HTR-8/SVneo (cell line): Measurements from ENCODE around the gene TOMM7.

Experiments used
- DNase-seq: peaks from one replicate; pipeline ENCODE4 v3.0.0; 2011; ENCODE audit warnings: low spot score, mixed read lengths; ENCODE audit not compliant: insufficient read length
- FAIRE-seq: peaks from 2 replicates; lab custom pipeline; 2011; peaks lifted over from hg19 to GRCh38; lab: Jason Lieb, UNC

TOMM7 gene

GRCh38 chr7:22822486-22823141 is at the start of gene TOMM7:
TOMM7 (minus strand) TSS chr7:22822849; CDS start chr7:22822779, 70 bp downstream.
- FAIRE-seq: peak; percentile 97
- peak; percentile 96 for DNase-seq

DNA sequence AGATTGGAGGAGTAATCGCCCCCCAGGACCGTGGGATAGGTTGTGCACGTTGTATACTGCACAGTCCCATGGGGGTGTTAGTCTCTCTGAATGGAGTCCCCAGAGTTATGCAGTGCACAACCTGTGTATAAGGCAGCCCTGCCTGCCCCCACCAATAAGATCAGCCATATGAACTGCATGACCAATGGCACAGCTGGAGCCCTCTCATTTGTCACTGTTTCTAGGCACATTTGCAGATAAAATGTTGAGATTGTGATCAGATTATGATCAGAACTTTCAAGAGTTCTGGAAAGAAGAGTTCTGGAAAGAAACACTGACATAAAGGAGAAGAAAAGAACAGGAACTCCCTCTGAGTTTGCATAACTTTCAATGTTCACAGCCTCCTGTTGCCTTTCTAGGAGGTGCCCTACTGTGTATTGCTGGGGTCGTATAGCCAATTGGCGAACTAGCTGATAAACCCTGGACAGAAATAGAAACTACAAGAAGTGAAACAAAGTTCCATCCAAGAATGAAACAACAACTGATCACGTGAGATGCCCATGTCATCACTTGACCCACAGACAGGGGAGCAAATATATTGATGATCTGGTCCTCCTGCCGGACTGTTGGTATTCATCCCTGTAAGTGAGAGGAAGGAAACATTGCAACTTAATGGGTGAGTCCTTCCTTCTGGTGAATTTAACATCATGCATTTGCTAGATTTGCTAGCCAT is 49.6 kb upstream of the TOMM7 start:
- FAIRE-seq (no peak), DNase-seq (no peak)

DNA sequence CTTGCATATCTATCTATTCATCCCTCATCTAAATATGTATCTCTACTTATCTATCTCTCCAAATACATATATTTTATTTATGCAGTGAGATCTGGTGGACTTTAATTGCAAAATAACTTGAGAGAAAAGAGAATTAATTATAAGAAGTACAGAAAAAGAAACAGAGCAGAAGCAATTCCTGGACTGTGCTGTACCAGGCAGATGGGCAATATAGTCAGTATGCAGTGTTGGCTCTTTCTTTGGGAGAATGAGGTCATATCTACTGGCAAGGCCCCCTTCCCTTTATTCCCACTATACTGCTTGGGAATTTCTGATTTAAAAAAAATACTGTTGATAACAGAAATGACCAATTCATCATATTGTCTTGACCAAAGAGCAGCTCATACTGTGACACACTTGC is 49.0 kb upstream of the TOMM7 start:
- FAIRE-seq (no peak), DNase-seq (no peak)

GRCh38 chr7:22868509-22868908 is 45.9 kb upstream of the TOMM7 start:
- no peak for FAIRE-seq
- no peak for DNase-seq

- no peak for DNase-seq
- FAIRE-seq: no peak
These were observed 44.9 kb upstream of the TOMM7 start for GRCh38 chr7:22867589-22867988.

GRCh38 chr7:22867003-22867402 is 44.4 kb upstream of the TOMM7 start:
- no peak for DNase-seq
- FAIRE-seq: no peak

- DNase-seq (no peak), FAIRE-seq (no peak)
These were observed 42.9 kb upstream of the TOMM7 start for GRCh38 chr7:22865602-22865960.

DNA sequence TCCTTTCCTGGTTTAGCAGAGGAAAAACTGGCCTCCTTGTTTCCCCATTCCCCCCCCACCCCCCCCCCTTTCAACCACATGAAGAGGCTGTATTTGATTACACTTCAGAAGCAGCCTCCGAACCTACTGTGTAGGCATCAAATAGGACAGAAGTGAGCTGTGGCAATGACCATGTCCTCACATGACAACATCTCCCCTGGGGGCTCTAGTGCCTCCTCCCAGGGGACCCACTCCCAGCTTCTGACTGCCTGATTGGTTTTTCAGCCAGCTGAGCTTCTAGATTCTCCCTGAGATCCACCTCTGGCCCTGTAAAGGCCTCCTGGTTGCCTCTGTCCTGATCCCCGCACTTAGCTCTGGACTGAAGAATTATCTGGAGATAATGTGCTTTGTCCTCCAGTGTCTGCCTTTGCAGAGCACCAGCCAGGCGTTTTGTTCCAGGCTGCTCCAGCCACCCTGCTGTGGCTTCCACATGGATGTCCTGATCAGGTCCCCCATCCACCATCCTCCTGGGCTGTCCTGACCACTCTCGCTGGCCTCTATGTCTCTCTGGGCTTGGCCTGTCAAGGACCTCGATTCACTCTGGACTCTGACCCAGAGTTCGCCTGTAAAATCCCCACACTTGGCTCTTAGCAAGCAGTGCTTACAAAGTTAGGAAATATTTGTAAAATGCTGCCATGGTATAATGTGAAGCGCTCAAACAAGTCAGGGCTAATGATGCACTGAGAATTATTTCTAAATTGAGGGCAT is 42.4 kb upstream of the TOMM7 start:
- FAIRE-seq (no peak), DNase-seq (no peak)

DNA sequence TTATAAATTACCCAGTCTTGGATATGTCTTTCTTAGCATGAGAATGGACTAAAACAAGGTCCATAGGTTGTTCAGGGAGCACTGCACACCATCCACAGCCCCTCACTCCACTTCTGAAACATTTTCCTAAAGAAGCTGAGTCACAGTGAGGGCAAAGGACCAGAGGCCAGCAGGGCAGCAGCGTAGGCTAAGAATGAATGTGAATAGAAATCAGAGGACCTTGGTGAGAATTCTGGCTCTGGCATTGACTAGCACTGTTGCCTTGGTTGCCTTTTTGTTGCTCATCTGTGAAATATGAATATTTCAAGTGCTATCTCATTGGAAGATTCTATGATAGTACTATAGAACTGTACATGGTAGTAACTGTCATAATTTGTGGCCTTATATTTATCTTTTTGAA is 41.7 kb upstream of the TOMM7 start:
- DNase-seq: no peak
- no peak for FAIRE-seq

GRCh38 chr7:22863156-22863899 is 40.7 kb upstream of the TOMM7 start:
- FAIRE-seq: no peak
- no peak for DNase-seq

- DNase-seq: no peak
- FAIRE-seq: no peak
These were observed 38.9 kb upstream of the TOMM7 start for GRCh38 chr7:22861576-22861975.

DNA sequence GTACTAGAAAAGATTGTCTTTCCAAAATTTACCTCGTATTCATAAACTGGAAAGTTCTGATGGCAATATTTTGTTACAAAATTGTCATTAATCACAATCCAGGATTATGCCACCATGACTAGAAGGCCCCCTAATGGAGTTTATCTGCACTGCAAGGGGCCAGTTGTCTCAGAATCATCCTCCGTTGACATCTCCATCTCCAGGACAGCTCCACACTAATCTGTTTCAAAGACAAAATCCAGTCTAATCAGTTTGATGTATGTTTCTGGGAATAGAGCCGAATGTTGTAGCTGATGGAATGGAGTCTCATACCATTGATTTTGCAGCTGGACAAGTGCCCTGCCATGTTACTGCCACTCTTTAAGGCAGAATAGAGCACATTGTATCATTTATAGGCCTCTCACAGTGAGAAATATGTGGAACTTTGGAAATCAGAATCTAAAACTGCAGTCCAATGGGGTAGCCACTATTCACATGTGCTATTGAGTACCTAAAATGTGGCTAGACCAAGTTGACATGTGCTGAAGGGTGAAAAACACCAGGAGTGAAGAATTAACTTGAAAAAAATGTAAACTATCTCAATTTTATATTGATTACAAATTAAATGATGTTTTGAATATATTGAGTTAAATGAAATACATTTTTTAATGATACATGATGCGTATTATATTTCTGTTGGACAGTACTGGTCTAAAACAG is 38.3 kb upstream of the TOMM7 start:
- FAIRE-seq (no peak), DNase-seq (no peak)

- DNase-seq (no peak), FAIRE-seq (no peak)
These were observed 37.7 kb upstream of the TOMM7 start for GRCh38 chr7:22860337-22860736.

- FAIRE-seq: no peak
- no peak for DNase-seq
These were observed 37.1 kb upstream of the TOMM7 start for GRCh38 chr7:22859641-22860290.

DNA sequence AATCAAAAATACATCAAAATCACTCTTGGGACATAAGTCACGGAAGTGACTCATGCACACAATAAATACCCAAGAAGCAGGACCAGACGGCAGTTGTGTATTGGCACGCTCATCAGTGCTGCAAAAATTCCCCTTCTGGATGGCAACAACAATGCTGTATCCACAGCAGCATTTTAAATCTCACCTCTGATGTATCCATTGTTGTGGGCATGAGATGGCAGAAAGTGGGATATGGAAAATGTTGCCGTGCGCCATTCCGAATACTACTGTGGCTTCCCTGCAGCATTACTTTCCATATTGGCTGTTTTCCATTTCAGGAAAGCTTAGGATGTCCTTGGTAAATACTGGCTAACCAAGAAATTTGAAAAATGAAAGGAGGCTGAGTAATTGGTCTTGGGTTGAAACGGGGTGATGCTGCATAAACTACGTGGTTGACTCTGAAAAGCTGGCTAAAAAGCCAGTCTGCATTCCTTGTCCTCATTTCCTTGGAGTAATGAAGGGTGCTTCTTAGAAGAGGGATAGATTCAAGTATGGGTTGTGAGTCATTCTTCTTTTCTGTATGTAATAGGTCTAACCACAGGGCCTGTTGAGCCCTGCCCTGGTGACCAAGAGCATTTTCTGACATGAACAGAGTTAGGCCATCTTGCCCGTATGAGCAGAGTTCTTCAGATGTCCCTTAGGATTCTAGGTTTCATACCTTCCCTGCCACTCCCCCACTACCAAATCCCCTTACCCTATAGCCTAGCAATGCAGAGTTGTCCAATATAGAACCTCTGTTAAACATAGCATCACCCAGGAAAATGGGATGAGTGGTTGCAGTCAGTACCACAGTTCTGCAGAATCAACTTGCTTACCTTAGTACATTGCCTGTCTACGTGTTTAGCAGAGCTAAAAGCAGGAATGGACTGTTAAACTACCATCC is 36.3 kb upstream of the TOMM7 start:
- FAIRE-seq: no peak
- peak; percentile 76 for DNase-seq

DNA sequence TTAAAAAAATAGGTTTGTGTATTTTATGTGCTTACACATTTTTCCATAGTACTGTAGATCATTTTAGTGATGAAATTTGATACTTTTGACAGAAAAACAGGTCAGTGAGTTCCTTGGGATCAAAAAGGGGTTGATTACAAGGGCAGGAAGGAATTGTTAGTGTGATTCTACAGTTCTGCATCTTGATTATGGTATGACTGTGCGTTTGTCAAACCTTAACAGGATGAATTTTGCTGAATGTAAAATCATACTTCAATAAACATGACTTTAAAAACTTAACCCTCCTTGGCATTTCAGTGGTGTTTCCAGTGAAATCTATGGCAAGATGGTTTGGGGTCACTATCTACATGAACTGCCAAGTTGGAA is 35.6 kb upstream of the TOMM7 start:
- no peak for FAIRE-seq
- DNase-seq: no peak

DNA sequence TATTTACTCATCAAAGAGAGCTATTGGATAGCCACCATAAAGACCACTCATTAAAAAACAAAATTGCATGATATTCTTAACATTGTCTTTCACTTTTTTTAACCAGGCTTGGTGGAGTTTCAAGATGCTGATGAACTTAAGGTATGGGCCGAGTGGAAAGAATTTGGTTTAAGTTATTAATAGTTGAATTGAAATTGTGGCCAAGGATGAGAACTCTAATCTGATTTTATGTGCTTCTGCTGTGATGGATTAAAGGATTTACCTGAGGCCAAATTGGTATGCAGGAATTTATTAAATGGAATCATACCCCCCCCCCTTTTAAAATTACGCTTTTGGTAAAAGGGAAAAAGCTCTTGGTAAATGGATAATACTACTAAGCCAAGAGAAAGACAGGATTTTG is 33.8 kb upstream of the TOMM7 start:
- DNase-seq: no peak
- FAIRE-seq: no peak

- DNase-seq (no peak), FAIRE-seq (no peak)
These were observed 32.4 kb upstream of the TOMM7 start for GRCh38 chr7:22855049-22855392.
